H9 (cell line): Measurements from ENCODE around the gene MIER2. TPM values are rescaled to one million over a fixed set of nuclear protein-coding genes. Genes with fewer than 3 reads are reported as not detected.

Source experiments
- DNase-seq: peaks from one replicate; pipeline ENCODE4 v3.0.0-alpha.2; 2017
- H2AFZ ChIP-seq: one replicate; pipeline ENCODE4 v1.6.1; 2013; ENCODE audit warnings: mild to moderate bottlenecking, low read length, control low read depth, moderate library complexity
- H2AK5ac ChIP-seq: 2 replicates; pipeline ENCODE4 v1.6.1; 2013; ENCODE audit warnings: low read length, control low read depth, mixed read lengths; ENCODE audit not compliant: insufficient read length
- H2BK120ac ChIP-seq: one replicate; pipeline ENCODE4 v1.6.1; 2013; ENCODE audit warnings: low read depth, mild to moderate bottlenecking, low read length, control low read depth, inconsistent platforms; ENCODE audit not compliant: poor library complexity, severe bottlenecking
- H2BK12ac ChIP-seq: 2 replicates; pipeline ENCODE4 v1.6.1; 2013; ENCODE audit warnings: low read length, control low read depth, mixed read lengths, low read depth; ENCODE audit not compliant: insufficient read length
- H2BK15ac ChIP-seq: 2 replicates; pipeline ENCODE4 v1.6.1; 2013; ENCODE audit warnings: low read depth, low read length, control low read depth
- H2BK20ac ChIP-seq: one replicate; pipeline ENCODE4 v1.6.1; 2013; ENCODE audit warnings: low read depth, mild to moderate bottlenecking, low read length, control low read depth, inconsistent platforms; ENCODE audit not compliant: poor library complexity, severe bottlenecking
- H2BK5ac ChIP-seq: 2 replicates; pipeline ENCODE4 v1.6.1; 2013; ENCODE audit warnings: low read length, control low read depth, mixed read lengths; ENCODE audit not compliant: insufficient read length
- H3K14ac ChIP-seq: 2 replicates; pipeline ENCODE4 v1.6.1; 2013; ENCODE audit warnings: low read length, control low read depth; ENCODE audit not compliant: insufficient read depth
- H3K18ac ChIP-seq: 2 replicates; pipeline ENCODE4 v1.6.1; 2013; ENCODE audit warnings: low read depth, mild to moderate bottlenecking, mixed read lengths, low read length, control low read depth; ENCODE audit not compliant: insufficient read length
- H3K23ac ChIP-seq: 2 replicates; pipeline ENCODE4 v1.6.1; 2013; ENCODE audit warnings: low read length, control low read depth, mixed read lengths, low read depth; ENCODE audit not compliant: insufficient read length
- H3K23me2 ChIP-seq: 2 replicates; pipeline ENCODE4 v1.6.1; 2013; ENCODE audit warnings: low read depth, mild to moderate bottlenecking, mixed read lengths, low read length, control low read depth; ENCODE audit not compliant: insufficient read length, poor library complexity, severe bottlenecking
- H3K27ac ChIP-seq: 2 replicates; pipeline ENCODE4 v1.5.1; 2013; ENCODE audit warnings: low read length, control low read depth, mixed read lengths, low read depth; ENCODE audit not compliant: insufficient read length
- H3K27me3 ChIP-seq: 2 replicates; pipeline ENCODE4 v1.6.1; 2013; ENCODE audit warnings: low read length, control low read depth, inconsistent platforms; ENCODE audit not compliant: insufficient read depth
- H3K4ac ChIP-seq: 2 replicates; pipeline ENCODE4 v1.6.1; 2013; ENCODE audit warnings: low read depth, mild to moderate bottlenecking, control low read depth, inconsistent platforms, low read length, moderate library complexity
- H3K4me1 ChIP-seq: 2 replicates; pipeline ENCODE4 v1.6.1; 2013; ENCODE audit warnings: low read length, control low read depth, inconsistent platforms; ENCODE audit not compliant: insufficient read depth
- H3K4me2 ChIP-seq: 2 replicates; pipeline ENCODE4 v1.6.1; 2013; ENCODE audit warnings: low read length, control low read depth, mixed read lengths; ENCODE audit not compliant: insufficient read length, insufficient read depth
- H3K56ac ChIP-seq: 2 replicates; pipeline ENCODE4 v1.6.1; 2013; ENCODE audit warnings: low read depth, mild to moderate bottlenecking, mixed read lengths, low read length, control low read depth; ENCODE audit not compliant: insufficient read length
- H3K79me1 ChIP-seq: 2 replicates; pipeline ENCODE4 v1.6.1; 2013; ENCODE audit warnings: low read depth, mild to moderate bottlenecking, moderate library complexity, low read length, control low read depth, inconsistent platforms; ENCODE audit not compliant: insufficient read depth, poor library complexity, severe bottlenecking
- H3K79me2 ChIP-seq: 2 replicates; pipeline ENCODE4 v1.6.1; 2013; ENCODE audit warnings: low read length, control low read depth, inconsistent platforms; ENCODE audit not compliant: insufficient read depth
- H3K9ac ChIP-seq: 2 replicates; pipeline ENCODE4 v1.6.1; 2013; ENCODE audit warnings: low read length, control low read depth, mixed read lengths; ENCODE audit not compliant: insufficient read length; ENCODE audit errors: extremely low read depth
- H3K9me3 ChIP-seq: one replicate; pipeline ENCODE4 v1.6.1; 2013; ENCODE audit warnings: low read depth, low read length, inconsistent platforms; ENCODE audit not compliant: control insufficient read depth
- H3T11ph ChIP-seq: one replicate; pipeline ENCODE4 v1.6.1; 2013; ENCODE audit warnings: mild to moderate bottlenecking, low read length, control low read depth, inconsistent platforms
- H4K20me1 ChIP-seq: one replicate; pipeline ENCODE4 v1.6.1; 2013; ENCODE audit not compliant: control insufficient read depth, insufficient read length, insufficient read depth
- H4K5ac ChIP-seq: 2 replicates; pipeline ENCODE4 v1.6.1; 2013; ENCODE audit warnings: low read depth, mild to moderate bottlenecking, mixed read lengths, low read length, control low read depth; ENCODE audit not compliant: insufficient read length
- H4K8ac ChIP-seq: replicated peaks from 2 replicates; pipeline ENCODE4 v1.6.1; 2013; ENCODE audit warnings: low read length, control low read depth, mixed read lengths, low read depth; ENCODE audit not compliant: insufficient read length
- H4K91ac ChIP-seq: 2 replicates; pipeline ENCODE4 v1.6.1; 2013; ENCODE audit warnings: low read depth, mild to moderate bottlenecking, moderate library complexity, mixed read lengths, low read length, control low read depth; ENCODE audit not compliant: insufficient read length
- H3K27ac Mint-ChIP-seq, 3 experiments: 2 replicates in 2 of 3; 3 replicates in 1 of 3; pipeline ENCODE4 v1.8.0; 2020 to 2021; ENCODE audit warnings: mixed read lengths in 3 of 3, mild to moderate bottlenecking in 1 of 3, moderate library complexity in 1 of 3
- H3K27me3 Mint-ChIP-seq: 2 replicates; pipeline ENCODE4 v1.8.0; 2021; ENCODE audit warnings: low read depth, mild to moderate bottlenecking, moderate library complexity, mixed read lengths
- H3K36me3 Mint-ChIP-seq, 3 experiments: 2 replicates in 2 of 3; 3 replicates in 1 of 3; pipeline ENCODE4 v1.8.0; 2020 to 2021; ENCODE audit warnings: low read depth in 3 of 3, mixed read lengths in 3 of 3; ENCODE audit not compliant: insufficient read depth in 1 of 3
- H3K4me1 Mint-ChIP-seq, 2 experiments: 2 replicates each; pipeline ENCODE4 v1.8.0; 2020; ENCODE audit warnings: mixed read lengths in 2 of 2
- H3K4me3 Mint-ChIP-seq, 2 experiments: 2 replicates in 1 of 2; 3 replicates in 1 of 2; pipeline ENCODE4 v1.8.0; 2020 to 2021; ENCODE audit warnings: mild to moderate bottlenecking in 2 of 2, mixed read lengths in 2 of 2, moderate library complexity in 1 of 2
- H3K9me3 Mint-ChIP-seq, 2 experiments: 2 replicates in 1 of 2; 3 replicates in 1 of 2; pipeline ENCODE4 v1.8.0; 2020; ENCODE audit warnings: mild to moderate bottlenecking in 2 of 2, mixed read lengths in 2 of 2, moderate library complexity in 1 of 2
- CTCF ChIP-seq: fragments of 200-600 bp; sonication (generic); conservative IDR thresholded peaks from 3 replicates; pipeline ENCODE4 v1.8.0; 2021; ENCODE audit warnings: antibody characterized with exemption, mild to moderate bottlenecking
- WGBS: extraction: QIAGEN DNeasy Blood & Tissue Kit; methylation state at CpG from one replicate; pipeline ENCODE4 v1.1.7; 2013; ENCODE audit warnings: missing lambda C conversion rate, low lambda C conversion rate, mixed read lengths; ENCODE audit not compliant: insufficient read length; ENCODE audit errors: extremely low coverage; 5-methylcytosine and 5-hydroxymethylcytosine counted together
- total RNA-seq: library from RNA; stranded (reverse); gene quantifications from 2 replicates; pipeline ENCODE4 v1.2.1, GENCODE V29; 2021

Gene MIER2
- total RNA-seq, 1 experiment from 2014 or later: 60.5 TPM

GRCh38 chr19:307793-308420 is 36.7 kb downstream of the MIER2 start:
- H3K9me3 Mint-ChIP-seq: no peaks in the 10 kb centered on the region

More at GRCh38 chr19:307793-308420, 36.7 kb downstream of the MIER2 start:
- no peak overlapping the region for H3K27ac ChIP-seq
- H2BK20ac ChIP-seq: no peak overlapping the region
- no peak overlapping the region for H4K91ac ChIP-seq
- no peak overlapping the region for H2AK5ac ChIP-seq
- H3K23ac ChIP-seq: no peak overlapping the region
- peaks cover 28 to 50% (median 45%) of the 10 kb centered on the region in 3 experiments; a peak in 6 of 7 replicates for H3K36me3 Mint-ChIP-seq
- H3K56ac ChIP-seq: no peak overlapping the region
- no peak for DNase-seq
- no peak overlapping the region for H3K4me2 ChIP-seq
- H3K4me3 Mint-ChIP-seq: no peak overlapping the region
- H3K9me3 ChIP-seq: no peaks in the 10 kb centered on the region
- H2BK5ac ChIP-seq: no peak overlapping the region
- no peak overlapping the region for H3K4ac ChIP-seq
- no peak overlapping the region for H2BK15ac ChIP-seq
- H3K79me1 ChIP-seq: no peaks in the 10 kb centered on the region
- no peak overlapping the region for H3K9ac ChIP-seq
- H3T11ph ChIP-seq: no peak overlapping the region
- no peak overlapping the region for H2AFZ ChIP-seq
- H3K4me1 Mint-ChIP-seq: no peaks in the 10 kb centered on the region
- no peaks in the 10 kb centered on the region for H3K79me2 ChIP-seq
- no peaks in the 10 kb centered on the region for H4K20me1 ChIP-seq
- no peak overlapping the region for H3K14ac ChIP-seq
- WGBS: no CpG with 5 or more reads among the region's 21 CpGs
- no peak overlapping the region for H2BK120ac ChIP-seq
- no peaks in the 10 kb centered on the region for H3K27me3 ChIP-seq
- no peak for TF ChIP-seq CTCF
- H2BK12ac ChIP-seq: no peak overlapping the region
- no peaks in the 10 kb centered on the region for H3K27me3 Mint-ChIP-seq
- no peak overlapping the region for H3K18ac ChIP-seq
- no peaks in the 10 kb centered on the region for H3K4me1 ChIP-seq
- H4K5ac ChIP-seq: no peak overlapping the region
- H4K8ac ChIP-seq: no peak overlapping the region
- no peaks in the 10 kb centered on the region for H3K23me2 ChIP-seq
- 0 out of 7 replicates have a peak overlapping the region, but pooled peaks of 1 of the 3 experiments have one; percentile 39 for H3K27ac Mint-ChIP-seq
